Activated CD8-positive, alpha-beta memory T cell treated with anti-CD3 and anti-CD28 coated beads, Interleukin-2, amount 50 U/mL, for 24 hours (primary cell): ENCODE data around the gene CHST12.

Experiments used
- DNase-seq: peaks from one replicate; pipeline ENCODE4 v3.0.0-alpha.2; 2020; ENCODE audit errors: extremely low read depth

The CHST12 gene

GRCh38 chr7:2478800-2479199 lies 75.4 kb downstream of the CHST12 start:
- DNase-seq, result no peak

DNA sequence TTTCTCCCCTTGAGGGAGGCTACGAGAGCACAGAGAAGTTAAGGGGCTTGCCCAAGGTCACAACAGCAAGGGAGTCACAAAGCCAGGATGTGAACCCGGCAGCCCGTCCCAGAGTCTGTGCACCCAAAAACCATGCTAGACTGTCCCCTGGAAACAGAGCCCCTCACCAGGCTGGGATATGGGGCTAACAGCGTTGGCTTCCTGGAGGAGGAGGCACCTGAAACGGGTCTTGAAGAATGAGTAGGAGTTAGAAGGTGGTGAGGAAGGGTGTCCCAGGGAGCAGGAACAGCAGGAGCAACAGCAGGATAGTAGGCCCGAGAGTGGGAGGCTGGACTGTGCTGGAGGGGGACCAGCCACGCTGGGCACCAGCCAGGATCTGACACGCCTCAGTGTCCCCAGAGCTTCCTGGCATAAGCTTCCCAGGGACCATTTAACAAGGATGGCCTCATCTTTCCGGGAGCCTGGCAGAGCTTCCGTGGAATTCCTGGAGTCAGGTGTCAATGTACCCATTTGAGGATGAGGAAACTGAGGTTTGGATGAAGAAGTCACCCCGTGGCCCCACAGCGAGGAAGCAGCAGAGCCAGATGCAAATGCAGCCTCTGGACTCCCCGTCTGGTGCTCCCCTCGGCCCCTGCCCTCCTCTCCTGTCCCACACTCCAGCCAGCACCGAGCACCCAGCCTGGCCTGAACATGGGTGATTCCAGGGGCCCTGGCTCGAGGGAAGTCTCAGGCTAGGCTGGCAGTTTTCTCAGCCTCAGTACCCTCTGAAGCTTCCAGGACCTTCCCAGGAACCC lies 76.1 kb downstream of the CHST12 start:
- DNase-seq, result no peak

- no peak for DNase-seq
These were observed 76.6 kb downstream of the CHST12 start for GRCh38 chr7:2480070-2480408.

DNA sequence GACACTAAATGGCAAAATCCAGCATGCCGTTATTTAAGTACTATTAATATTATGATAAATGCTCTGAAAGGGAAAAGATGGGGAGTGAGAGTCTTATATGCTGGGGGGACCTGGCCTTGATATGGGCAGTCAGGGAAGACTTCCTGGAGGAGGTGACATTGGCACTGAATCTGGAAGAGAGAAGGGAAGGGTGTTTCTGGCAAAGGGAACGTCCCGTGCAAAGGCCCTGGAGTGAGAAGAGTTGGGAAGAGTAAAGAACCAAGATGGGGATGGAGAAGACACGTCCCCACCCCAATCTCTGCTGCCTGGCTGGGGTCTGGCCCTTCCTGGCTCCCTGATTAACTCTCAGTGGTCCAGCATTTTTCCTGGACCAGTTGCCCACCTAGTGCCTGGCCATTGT lies 77.8 kb downstream of the CHST12 start:
- no peak for DNase-seq

DNA sequence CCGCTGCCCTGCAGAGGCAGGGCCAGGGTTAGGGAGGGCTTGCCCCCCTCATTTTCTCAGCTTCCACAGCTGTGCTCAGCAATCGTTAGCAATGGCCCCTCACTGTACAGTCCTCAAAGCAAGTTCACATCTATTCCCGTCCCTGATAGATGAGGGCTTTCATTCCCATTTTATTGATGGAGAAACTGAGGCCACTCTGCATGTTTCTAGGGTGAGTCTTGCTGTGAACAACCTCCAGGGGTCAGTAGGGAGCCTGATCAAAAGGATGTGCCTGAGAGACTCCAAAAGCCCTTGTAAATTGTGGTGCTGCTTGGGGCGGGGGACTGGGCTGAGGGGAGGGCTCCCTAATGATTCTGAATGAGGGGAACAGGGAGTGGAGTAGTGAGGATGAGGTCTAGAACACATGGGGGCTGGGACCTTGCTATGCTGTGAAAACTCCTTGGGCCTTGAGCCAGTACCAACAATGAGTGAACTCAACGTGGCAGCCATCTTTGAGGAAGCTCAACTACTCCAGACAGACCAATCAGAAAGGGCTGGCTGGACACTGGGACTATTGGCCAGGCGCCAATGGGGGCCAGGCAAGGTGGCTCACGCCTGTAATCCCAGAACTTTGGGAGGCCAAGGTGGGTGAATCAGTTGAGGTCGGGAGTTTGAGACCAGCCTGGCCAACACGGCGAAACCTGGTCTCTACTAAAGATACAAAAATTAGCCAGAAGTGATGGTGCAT lies 79.5 kb downstream of the CHST12 start:
- no peak for DNase-seq

DNA sequence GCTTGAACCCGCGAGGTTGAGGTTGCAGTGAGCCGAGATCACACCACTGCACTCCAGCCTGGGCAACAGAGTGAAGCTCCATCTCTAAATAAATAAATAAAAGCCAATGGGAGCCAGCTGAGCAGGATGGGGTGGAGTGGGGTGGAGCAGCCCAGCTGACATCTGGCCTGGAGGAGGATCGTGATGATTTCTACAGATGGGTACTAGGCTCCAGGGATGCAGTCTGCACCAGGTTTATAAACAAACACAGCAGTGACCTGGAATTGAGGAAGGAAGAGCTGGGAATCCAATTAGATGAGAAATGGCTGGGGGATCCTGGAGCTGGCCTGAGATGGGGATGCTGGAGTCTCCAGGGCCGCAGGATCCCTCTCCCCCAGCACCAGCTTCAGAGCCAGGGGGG lies 80.1 kb downstream of the CHST12 start:
- no peak for DNase-seq

GRCh38 chr7:2484868-2485267 lies 81.5 kb downstream of the CHST12 start:
- DNase-seq, result no peak

DNA sequence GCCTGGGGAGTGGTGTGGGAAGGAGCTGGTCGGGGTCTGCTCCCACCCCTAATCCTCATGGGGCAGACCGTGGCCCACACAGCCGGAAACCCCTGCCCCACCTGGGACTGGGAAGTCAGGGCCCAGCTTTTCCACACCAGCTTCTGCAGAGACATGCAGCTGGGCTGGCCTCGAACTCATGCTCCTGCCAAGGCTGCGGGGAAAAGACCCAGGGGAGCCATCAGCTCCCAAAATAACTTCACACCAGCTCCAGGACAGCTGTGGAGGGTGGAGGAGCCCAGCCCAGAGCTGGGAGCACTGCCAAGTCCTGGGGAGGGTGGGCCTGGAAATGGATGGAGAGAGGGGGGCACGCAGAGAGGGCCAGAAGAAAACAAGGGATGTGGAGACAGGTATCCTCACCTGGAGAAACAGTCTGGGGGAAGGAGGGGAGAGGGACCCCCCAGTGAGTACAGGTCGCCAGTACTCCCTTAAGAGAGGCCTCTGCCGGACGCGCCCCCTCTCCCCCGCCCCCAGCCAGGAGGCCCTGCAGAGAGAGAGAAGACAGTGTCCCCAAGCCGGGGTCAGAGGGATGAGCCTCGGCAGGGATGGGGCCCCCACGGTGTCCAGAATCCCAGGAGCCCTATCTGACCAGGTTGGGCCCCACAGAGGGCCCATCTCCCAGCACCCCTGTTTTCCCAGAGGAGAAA lies 84.3 kb downstream of the CHST12 start:
- DNase-seq, result no peak

GRCh38 chr7:2488272-2488645 lies 84.8 kb downstream of the CHST12 start:
- no peak for DNase-seq

- no peak for DNase-seq
These were observed 85.3 kb downstream of the CHST12 start for GRCh38 chr7:2488681-2489080.

GRCh38 chr7:2490181-2490651 lies 86.8 kb downstream of the CHST12 start:
- DNase-seq, result no peak

- DNase-seq, result no peak
These were observed 88.6 kb downstream of the CHST12 start for GRCh38 chr7:2492038-2492437.

GRCh38 chr7:2493205-2494164 lies 90.1 kb downstream of the CHST12 start:
- DNase-seq, result no peak

GRCh38 chr7:2494191-2495130 lies 91.0 kb downstream of the CHST12 start:
- no peak for DNase-seq

DNA sequence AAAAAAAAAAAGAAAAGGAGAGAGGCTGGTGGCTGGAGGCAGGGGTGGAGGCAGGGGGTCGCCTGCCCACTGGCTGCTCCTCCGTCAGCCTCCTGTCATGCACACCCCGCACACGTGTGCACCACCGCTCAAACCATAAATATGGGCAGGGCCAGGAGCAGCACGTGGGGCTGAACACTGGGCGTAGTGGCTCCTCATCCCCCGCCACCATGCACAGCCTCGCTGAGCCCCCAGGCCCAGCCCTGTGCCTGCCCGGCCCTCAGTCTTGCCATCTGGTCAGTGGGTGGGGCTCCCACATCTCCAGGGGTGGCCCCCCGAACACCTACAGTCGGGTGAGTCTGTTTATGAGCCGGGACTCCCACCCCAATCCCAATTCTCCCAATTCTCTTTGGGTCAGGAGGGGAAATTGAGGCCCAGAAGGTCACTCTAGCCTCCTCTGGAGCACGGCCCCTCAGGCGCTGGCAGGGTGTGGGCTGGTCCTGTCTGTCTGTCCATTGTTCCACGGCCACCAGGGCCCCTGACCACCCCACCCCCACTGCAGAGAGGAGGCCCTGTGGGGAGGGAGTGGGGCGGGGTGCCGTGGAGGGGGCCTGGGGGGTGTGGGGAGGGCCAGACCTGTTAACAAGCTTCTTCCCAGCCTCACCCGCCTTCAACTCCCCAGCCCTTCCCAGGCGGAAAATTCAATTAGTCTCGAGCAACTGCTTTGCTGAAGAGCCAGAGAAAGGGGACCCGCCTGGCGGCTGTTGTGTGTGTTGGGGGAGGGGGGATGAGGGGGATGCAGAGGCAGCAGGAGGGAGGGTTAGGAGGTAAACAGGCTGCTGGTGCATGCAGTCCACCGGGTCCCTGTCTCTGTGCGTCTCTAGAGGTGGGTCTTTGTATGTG lies 92.2 kb downstream of the CHST12 start:
- no peak for DNase-seq

- DNase-seq, result no peak
These were observed 93.0 kb downstream of the CHST12 start for GRCh38 chr7:2496375-2496774.

DNA sequence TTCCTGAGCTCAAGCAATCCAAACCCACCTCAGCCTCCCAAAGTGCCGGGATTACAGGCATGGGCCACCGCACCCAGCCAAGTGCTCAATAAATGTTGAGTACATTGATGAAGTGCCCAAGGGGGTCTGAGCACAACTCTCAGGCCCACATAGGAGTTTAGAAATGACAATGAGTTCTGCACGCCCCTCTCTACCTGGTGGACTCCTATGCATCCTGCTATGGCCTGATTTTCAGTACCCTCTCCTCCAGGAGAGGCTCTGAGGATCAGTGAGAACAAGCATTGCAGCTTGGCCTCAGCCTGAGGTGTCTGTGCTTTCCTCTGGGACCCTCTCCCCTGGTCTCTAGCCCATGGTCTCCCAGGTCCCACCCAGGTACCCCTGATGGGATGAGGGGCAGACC lies 93.7 kb downstream of the CHST12 start:
- no peak for DNase-seq

DNA sequence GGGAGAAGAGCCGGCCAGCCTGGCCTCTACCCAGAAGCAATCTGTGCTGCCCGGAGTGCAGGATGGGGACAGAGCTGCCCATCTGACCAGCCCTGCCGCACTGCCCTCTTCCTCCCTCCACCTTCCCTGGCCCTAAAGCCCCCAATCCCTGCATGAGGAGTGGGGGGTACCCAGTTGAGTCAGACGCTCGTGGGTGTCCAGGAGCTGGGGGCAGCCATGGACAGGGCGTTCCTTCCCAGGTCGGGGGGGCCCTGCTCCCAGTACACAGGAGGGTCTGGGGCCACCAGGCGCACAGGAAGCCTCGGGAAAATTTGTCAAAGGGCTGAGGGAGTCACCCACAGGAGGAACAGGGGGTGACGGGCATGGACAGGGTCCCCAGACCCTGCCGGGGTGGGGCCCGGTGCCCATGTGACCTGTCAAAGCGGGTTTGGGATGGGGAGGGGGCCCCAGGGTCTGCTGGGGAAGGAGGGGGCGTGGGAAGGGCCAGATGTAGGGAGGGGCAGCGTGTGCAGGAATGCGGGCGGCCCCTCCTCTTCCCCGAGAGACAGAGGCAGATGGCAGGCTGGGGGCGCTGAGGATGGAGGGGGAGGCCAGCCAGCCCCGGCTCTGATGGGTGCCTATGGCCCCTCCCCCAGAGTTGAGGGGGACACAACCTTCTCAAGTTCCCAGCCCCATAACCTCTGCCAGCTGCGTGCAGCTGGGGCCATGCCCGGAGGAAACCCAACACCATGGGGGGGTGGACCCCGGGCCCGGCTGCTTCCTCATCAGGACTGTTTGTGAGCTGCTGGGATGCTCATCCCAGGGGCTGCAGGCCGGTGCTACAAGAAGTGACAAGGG lies 94.3 kb downstream of the CHST12 start:
- no peak for DNase-seq
